ENCODE measurements around the gene ARHGAP26. TPM values are rescaled to one million over a fixed set of nuclear protein-coding genes. Genes with fewer than 3 reads are reported as not detected.

ARHGAP26 gene
- total RNA-seq, 4 donors from 2014 or later = 35.0 to 72.2 (median 44.0) TPM

DNA sequence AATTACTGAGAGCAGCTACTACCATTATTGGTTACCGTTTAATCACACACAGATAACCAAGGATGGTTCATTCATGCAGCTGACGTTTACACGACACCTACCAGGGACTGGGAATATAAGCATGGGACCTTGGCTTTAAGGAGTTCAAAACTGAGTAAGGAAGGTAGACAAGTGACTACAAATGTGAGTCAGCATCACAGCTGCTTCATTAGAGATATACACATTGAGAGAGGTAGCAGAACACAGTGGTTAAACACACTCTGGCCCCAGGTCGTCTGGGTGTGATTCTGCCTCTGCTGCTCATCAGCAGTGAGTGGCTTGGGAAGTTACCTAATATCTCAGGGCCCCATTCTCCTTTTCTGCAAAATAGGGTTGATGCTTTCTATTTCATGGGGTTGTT, 364.7 kb downstream of the ARHGAP26 start:
- TF ChIP-seq, protein P1, sequence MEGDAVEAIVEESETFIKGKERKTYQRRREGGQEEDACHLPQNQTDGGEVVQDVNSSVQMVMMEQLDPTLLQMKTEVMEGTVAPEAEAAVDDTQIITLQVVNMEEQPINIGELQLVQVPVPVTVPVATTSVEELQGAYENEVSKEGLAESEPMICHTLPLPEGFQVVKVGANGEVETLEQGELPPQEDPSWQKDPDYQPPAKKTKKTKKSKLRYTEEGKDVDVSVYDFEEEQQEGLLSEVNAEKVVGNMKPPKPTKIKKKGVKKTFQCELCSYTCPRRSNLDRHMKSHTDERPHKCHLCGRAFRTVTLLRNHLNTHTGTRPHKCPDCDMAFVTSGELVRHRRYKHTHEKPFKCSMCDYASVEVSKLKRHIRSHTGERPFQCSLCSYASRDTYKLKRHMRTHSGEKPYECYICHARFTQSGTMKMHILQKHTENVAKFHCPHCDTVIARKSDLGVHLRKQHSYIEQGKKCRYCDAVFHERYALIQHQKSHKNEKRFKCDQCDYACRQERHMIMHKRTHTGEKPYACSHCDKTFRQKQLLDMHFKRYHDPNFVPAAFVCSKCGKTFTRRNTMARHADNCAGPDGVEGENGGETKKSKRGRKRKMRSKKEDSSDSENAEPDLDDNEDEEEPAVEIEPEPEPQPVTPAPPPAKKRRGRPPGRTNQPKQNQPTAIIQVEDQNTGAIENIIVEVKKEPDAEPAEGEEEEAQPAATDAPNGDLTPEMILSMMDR (IDR thresholded peaks at IDR 0.05; ENCODE audit: low read depth) = no peak

DNA sequence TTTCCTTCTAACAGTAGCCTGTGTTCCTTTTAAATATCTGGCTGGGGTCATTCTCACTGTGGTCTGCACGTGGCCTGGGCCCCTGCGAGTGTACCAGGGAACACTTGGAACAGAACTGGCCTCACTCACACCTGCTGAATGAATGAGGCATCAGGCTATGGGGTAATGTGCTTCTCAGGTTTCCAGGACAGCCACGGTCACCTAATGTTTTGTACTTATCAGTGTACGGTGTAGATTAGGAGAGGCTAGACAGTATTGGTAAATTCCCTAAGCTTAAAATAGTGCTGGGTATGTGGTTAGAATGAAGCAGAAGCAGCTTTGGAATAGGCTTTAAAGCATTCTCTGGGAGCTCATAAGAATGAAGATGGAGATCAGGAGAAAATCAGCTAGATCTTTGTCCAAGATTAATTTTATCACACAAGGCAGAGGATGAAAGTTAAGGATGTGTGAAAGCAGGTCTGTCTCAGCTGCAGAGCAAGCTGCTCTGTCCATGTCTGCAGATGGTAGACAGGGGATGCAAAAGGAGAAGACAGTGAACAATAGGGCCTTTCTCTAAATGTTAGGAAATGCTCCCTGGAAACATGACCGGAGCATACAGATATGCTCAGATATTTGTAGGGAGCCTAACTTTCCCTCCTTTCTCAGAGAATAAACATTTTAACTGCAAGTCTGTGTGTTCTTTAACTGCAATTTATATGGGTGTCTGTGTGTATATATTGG, 365.8 kb downstream of the ARHGAP26 start:
- TF ChIP-seq, protein P1 (IDR thresholded peaks at IDR 0.05; ENCODE audit: low read depth) = no peak

DNA sequence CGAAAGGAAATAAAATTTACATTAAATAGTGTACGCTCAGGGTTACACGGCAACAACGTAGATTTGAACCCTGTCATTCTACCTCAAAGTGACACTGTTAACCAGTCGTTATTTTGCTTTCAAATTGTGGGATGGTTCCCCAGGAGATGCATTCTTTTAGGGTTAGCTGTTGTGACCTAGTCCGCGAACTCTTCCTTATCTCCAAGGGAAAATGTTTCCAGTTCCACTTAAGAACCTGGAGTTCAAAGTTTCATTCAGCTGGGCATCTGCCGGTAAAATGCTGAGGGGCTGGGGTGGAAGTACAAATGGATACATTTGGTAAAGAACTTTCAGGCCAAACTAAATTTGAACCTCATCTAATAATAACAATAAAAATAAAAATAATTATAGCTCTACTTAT, 368.7 kb downstream of the ARHGAP26 start:
- TF ChIP-seq, protein P1 (IDR thresholded peaks at IDR 0.05; ENCODE audit: low read depth) = no peak

DNA sequence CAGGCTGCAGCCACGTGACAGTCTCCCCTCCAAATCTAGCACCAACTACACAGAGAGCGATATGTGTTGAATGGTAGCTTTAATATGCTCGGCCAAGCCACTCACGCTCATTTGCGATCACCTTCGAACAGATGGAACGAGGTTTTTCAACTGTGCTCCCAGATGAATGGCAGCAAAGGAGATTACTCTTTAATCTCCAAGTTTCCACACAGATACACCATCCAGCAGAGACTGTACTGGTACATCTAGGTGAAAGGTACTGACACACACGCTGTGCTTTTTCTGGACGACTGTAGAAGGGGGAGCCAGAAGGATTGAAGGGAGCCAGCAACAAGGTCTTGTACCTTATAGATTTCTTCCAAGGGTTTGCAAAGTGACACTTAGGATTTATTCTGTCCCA, 369.4 kb downstream of the ARHGAP26 start:
- TF ChIP-seq, protein P1 (IDR thresholded peaks at IDR 0.05; ENCODE audit: low read depth) = no peak

DNA sequence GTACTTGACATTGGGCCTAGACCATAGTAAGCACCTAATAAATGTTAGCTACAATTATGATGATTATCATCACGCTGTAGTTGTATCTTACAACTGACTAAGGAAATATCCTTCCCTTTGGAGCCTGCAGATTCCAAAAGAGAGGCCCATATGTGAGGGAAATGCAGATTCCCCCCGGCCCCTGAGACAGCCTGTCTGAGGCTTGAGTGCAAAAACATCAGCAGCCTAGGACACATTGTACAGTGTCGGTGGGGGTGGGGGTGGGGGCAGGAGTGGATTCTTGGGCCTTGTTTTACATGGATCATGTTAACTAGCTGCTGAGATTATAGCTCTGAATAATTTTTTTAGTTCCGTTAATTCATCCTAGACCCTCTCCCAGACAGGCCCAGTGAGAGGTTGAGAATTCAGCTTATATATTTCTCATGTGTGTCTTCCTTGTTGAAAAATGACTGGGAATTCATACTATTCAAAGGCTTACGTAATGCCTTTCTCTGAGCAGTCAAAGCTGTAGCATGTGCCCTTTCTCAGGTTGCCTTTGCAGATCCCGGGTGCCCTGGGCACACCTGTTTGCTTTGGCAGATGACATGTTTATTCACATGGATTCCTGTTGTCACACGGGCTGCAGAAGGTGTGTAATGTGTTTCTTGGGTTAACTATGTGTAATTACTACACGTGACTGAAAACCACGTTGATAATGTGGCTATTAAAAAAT, 370.5 kb downstream of the ARHGAP26 start:
- TF ChIP-seq, protein P1 (IDR thresholded peaks at IDR 0.05; ENCODE audit: low read depth) = no peak

DNA sequence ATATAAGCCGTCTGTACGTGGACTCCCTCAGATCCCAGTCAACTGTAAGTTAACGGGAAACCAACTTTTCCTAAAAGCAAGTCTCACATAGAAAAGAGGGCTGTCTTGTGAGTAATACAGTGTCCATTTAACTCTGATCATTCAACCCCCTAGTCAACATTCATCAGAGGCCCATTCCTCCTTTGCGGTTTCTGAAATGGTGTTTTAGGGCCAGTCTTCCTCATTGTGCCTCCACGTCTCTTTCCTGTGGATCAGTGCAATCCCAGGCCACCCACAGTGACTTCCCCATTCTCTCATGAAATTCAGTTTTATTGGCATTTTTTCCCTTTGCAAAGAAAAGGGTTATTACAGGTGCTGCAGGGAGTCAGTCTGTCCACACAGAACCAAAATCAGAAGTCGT, 371.5 kb downstream of the ARHGAP26 start:
- TF ChIP-seq, protein P1 (IDR thresholded peaks at IDR 0.05; ENCODE audit: low read depth) = no peak

DNA sequence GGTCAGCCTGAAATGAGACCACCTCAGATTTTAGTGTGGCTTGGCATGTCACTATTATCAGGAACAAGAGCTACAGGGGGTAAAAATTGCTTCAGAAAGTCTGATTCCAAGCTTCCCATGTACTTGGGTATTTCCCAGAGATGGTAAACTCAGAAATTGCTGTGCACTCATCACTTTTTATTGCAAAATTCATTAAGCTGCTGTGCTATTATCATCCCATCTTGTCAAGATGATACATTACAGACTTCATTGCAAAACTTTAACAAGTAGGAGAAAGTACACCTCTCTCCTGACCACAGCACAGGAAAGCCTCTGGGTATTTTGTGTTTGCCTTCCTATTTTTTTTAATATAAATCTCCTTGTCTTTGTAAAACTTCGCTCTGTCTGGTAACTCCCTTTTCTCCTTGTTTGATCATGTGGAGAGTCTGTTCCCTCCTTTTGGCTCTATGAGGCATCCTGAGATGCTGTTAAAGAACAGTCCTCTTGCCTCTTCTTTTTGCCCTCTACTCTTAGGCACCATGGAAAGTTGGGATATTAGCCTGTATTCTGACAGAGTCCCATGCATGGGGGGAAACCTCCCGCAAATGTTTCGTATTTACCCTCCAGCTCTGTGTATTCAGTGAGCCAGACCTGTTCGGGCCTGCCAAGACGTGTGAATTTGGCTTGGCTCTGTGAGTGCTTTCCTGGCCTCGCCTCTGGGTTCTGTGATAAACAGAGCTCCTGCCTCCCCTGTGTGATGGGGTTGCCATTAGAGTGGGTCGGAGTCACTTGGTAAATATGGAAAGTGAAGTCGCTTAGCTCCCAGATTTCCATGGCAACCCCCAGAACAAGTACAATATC, 372.6 kb downstream of the ARHGAP26 start:
- TF ChIP-seq, protein P1 (IDR thresholded peaks at IDR 0.05; ENCODE audit: low read depth) = no peak
